ENCODE data around the gene NDUFB2. TPM values are rescaled to one million over a fixed set of nuclear protein-coding genes. Genes with fewer than 3 reads are reported as not detected.

Gene NDUFB2
- total and polyA plus RNA-seq, 8 donors, result 127 to 242 (median 144) TPM

- H3K36me3 ChIP-seq, result no peaks in the 10 kb centered on the region
- H3K27me3 ChIP-seq, result no peaks in the 10 kb centered on the region
- TF ChIP-seq CTCF (IDR thresholded peaks at IDR 0.05), result no peak
- no peak overlapping the region for H3K4me3 ChIP-seq
- ATAC-seq (no peak), DNase-seq (no peak)
- H3K4me1 ChIP-seq, result peaks cover 3 to 30% of the 10 kb centered on the region in 2 donors
- no peaks in the 10 kb centered on the region for H3K9me3 ChIP-seq
- intact Hi-C loops (cut with DNase I), result no loop called here
- H3K27ac ChIP-seq, result no peak overlapping the region
Measured at GRCh38 chr7:140670343-140670935, 26.1 kb upstream of the NDUFB2 start.

- Histone ChIP-seq H3K4me3 (no peak overlapping the region), H3K27me3 (no peaks in the 10 kb centered on the region), H3K36me3 (no peaks in the 10 kb centered on the region), H3K4me1 (peaks cover 3 to 34% of the 10 kb centered on the region in 2 donors), H3K27ac (no peak overlapping the region), H3K9me3 (no peaks in the 10 kb centered on the region)
- no peak for ATAC-seq
- TF ChIP-seq CTCF (IDR thresholded peaks at IDR 0.05), result no peak
- no peak for DNase-seq
- intact Hi-C loops (cut with DNase I), result no loop called here
Measured at GRCh38 chr7:140671966-140672365, 24.5 kb upstream of the NDUFB2 start.

GRCh38 chr7:140672382-140673062 lies 24.0 kb upstream of the NDUFB2 start, which contains the start of gene ADCK2:
Gene ADCK2, plus strand, starts transcription at chr7:140672945. Its CDS starts 386 bp downstream, at chr7:140673331.
- Histone ChIP-seq H3K4me1 (peaks cover 3 to 34% of the 10 kb centered on the region in 2 donors), H3K4me3 (peak within 1 kb of the TSS; percentile 61 to 70), H3K36me3 (no peaks in the 10 kb centered on the region), H3K27me3 (no peaks in the 10 kb centered on the region), H3K27ac (peak within 1 kb of the TSS; percentile 75 to 84), H3K9me3 (no peaks in the 10 kb centered on the region)
- DNase-seq (peak in 3 of 4 donors; percentile 50 to 93 (median 65)), ATAC-seq (peak; percentile 77)
- intact Hi-C loops (cut with DNase I), result no loop called here
- TF ChIP-seq CTCF (IDR thresholded peaks at IDR 0.05), result no peak

- Histone ChIP-seq H3K9me3 (no peaks in the 10 kb centered on the region), H3K4me1 (peaks cover 3 to 34% of the 10 kb centered on the region in 2 donors), H3K27ac (peak overlapping the region; percentile 75 to 84), H3K27me3 (no peaks in the 10 kb centered on the region), H3K4me3 (peak overlapping the region; percentile 61 to 70), H3K36me3 (peaks cover 0 to 4% of the 10 kb centered on the region in 2 donors)
- no peak for TF ChIP-seq CTCF (IDR thresholded peaks at IDR 0.05)
- intact Hi-C loops (cut with DNase I), result no loop called here
- peak; percentile 81 for ATAC-seq
- peak; percentile 47 to 89 (median 70) for DNase-seq
Measured at GRCh38 chr7:140673063-140673773, 23.3 kb upstream of the NDUFB2 start.

GRCh38 chr7:140673774-140674155 lies 22.7 kb upstream of the NDUFB2 start:
- ATAC-seq (peak; percentile 3), DNase-seq (no peak)
- Histone ChIP-seq H3K36me3 (peaks cover 0 to 10% of the 10 kb centered on the region in 2 donors), H3K9me3 (no peaks in the 10 kb centered on the region), H3K27me3 (no peaks in the 10 kb centered on the region), H3K4me1 (peaks cover 3 to 34% of the 10 kb centered on the region in 2 donors), H3K27ac (no peak overlapping the region), H3K4me3 (peak overlapping the region; percentile 61 to 70)
- intact Hi-C loops (cut with DNase I), result no loop called here
- no peak for TF ChIP-seq CTCF (IDR thresholded peaks at IDR 0.05)
